IPS-18c (cell line): ENCODE results near the gene MAEA.

ENCODE experiments used
- H3K4me3 ChIP-seq: 2 replicates; pipeline ENCODE4 v1.7.0; 2013; ENCODE audit warnings: low read depth, mild to moderate bottlenecking, low read length, moderate library complexity; ENCODE audit not compliant: insufficient read depth
- H3K9me3 ChIP-seq: one replicate; pipeline ENCODE4 v1.6.1; 2013; ENCODE audit warnings: mild to moderate bottlenecking, low read length, moderate library complexity; ENCODE audit not compliant: control insufficient read depth, insufficient read depth

The MAEA gene

GRCh38 chr4:1349359-1350168 lies 59.9 kb downstream of the MAEA start:
- H3K9me3 ChIP-seq, result peaks cover 2% of the 10 kb centered on the region
- H3K4me3 ChIP-seq, result no peak overlapping the region

- peaks cover 2% of the 10 kb centered on the region for H3K9me3 ChIP-seq
- no peak overlapping the region for H3K4me3 ChIP-seq
These were observed 60.5 kb downstream of the MAEA start for GRCh38 chr4:1350169-1350520.

- Histone ChIP-seq H3K9me3 (peaks cover 2% of the 10 kb centered on the region), H3K4me3 (no peak overlapping the region)
These were observed 62.3 kb downstream of the MAEA start for GRCh38 chr4:1351854-1352566.

- Histone ChIP-seq H3K4me3 (no peak overlapping the region), H3K9me3 (no peaks in the 10 kb centered on the region)
These were observed 62.8 kb downstream of the MAEA start for GRCh38 chr4:1352567-1352900.

- Histone ChIP-seq H3K9me3 (no peaks in the 10 kb centered on the region), H3K4me3 (no peak overlapping the region)
These were observed 63.7 kb downstream of the MAEA start for GRCh38 chr4:1353186-1354055.

- no peaks in the 10 kb centered on the region for H3K9me3 ChIP-seq
- H3K4me3 ChIP-seq, result no peak overlapping the region
These were observed 64.7 kb downstream of the MAEA start for GRCh38 chr4:1354136-1354982.

- no peaks in the 10 kb centered on the region for H3K9me3 ChIP-seq
- no peak overlapping the region for H3K4me3 ChIP-seq
These were observed 65.2 kb downstream of the MAEA start for GRCh38 chr4:1354983-1355275.

GRCh38 chr4:1355378-1355777 lies 65.7 kb downstream of the MAEA start:
- H3K9me3 ChIP-seq, result no peaks in the 10 kb centered on the region
- H3K4me3 ChIP-seq, result no peak overlapping the region

GRCh38 chr4:1356181-1356998 lies 66.7 kb downstream of the MAEA start:
- Histone ChIP-seq H3K4me3 (no peak overlapping the region), H3K9me3 (no peaks in the 10 kb centered on the region)

GRCh38 chr4:1357356-1358248 lies 67.9 kb downstream of the MAEA start:
- H3K9me3 ChIP-seq, result no peaks in the 10 kb centered on the region
- H3K4me3 ChIP-seq, result no peak overlapping the region

GRCh38 chr4:1358421-1359143 lies 68.9 kb downstream of the MAEA start:
- Histone ChIP-seq H3K9me3 (no peaks in the 10 kb centered on the region), H3K4me3 (no peak overlapping the region)

GRCh38 chr4:1359144-1359501 lies 69.4 kb downstream of the MAEA start:
- no peaks in the 10 kb centered on the region for H3K9me3 ChIP-seq
- no peak overlapping the region for H3K4me3 ChIP-seq

- Histone ChIP-seq H3K4me3 (no peak overlapping the region), H3K9me3 (no peaks in the 10 kb centered on the region)
These were observed 70.3 kb downstream of the MAEA start for GRCh38 chr4:1359976-1360375.

- no peaks in the 10 kb centered on the region for H3K9me3 ChIP-seq
- no peak overlapping the region for H3K4me3 ChIP-seq
These were observed 71.0 kb downstream of the MAEA start for GRCh38 chr4:1360423-1361283.
